Liver (tissue), 3 donors: ENCODE results near the gene TPT1.

Experiments
- ATF3 ChIP-seq: IDR thresholded peaks from 2 replicates; pipeline ENCODE4 v1.6.1; 2016; ENCODE audit warnings: antibody characterized with exemption
- FOXA1 ChIP-seq: IDR thresholded peaks from 2 replicates; pipeline ENCODE4 v1.6.1; 2016; ENCODE audit warnings: antibody characterized with exemption
- GABPA ChIP-seq, 2 donors: IDR thresholded peaks in 1 of 2; conservative IDR thresholded peaks in 1 of 2; 2 replicates each; pipeline ENCODE4 v1.6.1; 2016; ENCODE audit warnings: antibody characterized with exemption in 2 of 2, mild to moderate bottlenecking in 1 of 2, moderate library complexity in 1 of 2
- MAX ChIP-seq: IDR thresholded peaks from 2 replicates; pipeline ENCODE4 v1.6.1; 2016; ENCODE audit warnings: antibody characterized with exemption
- TF ChIP-seq, protein P1 (sequence below): fragments of 150-350 bp; IDR thresholded peaks from 2 replicates; pipeline ENCODE4 v1.5.1; 2017; ENCODE audit warnings: improper control_type of control experiment, low read depth, low read length; ENCODE audit not compliant: missing input control
- donor health status: healthy.
- donor health status: healthy.

DNA sequence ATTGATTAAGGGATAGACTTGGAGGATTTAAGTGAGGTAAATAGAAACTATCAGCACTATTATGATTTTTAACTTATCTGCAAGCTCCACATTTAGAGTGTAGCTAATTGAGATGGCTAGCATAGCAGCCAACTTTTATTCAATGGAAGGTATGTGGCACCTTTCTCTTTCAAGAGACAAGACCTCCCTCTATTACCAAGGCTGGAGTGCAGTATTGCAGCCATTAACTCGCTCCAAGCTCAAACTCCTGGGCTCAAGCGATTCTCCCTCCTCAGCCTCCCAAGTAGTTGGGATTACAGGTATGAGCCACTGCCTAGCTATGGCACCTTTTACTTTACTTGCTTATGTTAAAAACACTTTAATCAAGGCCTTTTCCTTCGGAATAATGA is 8.2 kb downstream of the TPT1 start:
- TF ChIP-seq, protein P1, sequence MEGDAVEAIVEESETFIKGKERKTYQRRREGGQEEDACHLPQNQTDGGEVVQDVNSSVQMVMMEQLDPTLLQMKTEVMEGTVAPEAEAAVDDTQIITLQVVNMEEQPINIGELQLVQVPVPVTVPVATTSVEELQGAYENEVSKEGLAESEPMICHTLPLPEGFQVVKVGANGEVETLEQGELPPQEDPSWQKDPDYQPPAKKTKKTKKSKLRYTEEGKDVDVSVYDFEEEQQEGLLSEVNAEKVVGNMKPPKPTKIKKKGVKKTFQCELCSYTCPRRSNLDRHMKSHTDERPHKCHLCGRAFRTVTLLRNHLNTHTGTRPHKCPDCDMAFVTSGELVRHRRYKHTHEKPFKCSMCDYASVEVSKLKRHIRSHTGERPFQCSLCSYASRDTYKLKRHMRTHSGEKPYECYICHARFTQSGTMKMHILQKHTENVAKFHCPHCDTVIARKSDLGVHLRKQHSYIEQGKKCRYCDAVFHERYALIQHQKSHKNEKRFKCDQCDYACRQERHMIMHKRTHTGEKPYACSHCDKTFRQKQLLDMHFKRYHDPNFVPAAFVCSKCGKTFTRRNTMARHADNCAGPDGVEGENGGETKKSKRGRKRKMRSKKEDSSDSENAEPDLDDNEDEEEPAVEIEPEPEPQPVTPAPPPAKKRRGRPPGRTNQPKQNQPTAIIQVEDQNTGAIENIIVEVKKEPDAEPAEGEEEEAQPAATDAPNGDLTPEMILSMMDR, result no peak
- TF ChIP-seq GABPA (IDR thresholded peaks at IDR 0.05 in 1 of 2, conservative IDR thresholded peaks at IDR 0.05 in 1 of 2), result no peak
- TF ChIP-seq FOXA1, result no peak
- TF ChIP-seq ATF3, result no peak
- no peak for TF ChIP-seq MAX
